Bronchial smooth muscle cell (primary cell): Measurements from ENCODE around the gene AAMP. TPM values are rescaled to one million over a fixed set of nuclear protein-coding genes. Genes with fewer than 3 reads are reported as not detected.

Experiments
- total RNA-seq: library from RNA; depleted of rRNA; stranded (reverse); fragments of >200 nt; gene quantifications from 2 replicates; pipeline ENCODE4 v1.2.1, GENCODE V29; 2014

AAMP gene
- 151 and 152 TPM in 2 replicates for total RNA-seq

DNA sequence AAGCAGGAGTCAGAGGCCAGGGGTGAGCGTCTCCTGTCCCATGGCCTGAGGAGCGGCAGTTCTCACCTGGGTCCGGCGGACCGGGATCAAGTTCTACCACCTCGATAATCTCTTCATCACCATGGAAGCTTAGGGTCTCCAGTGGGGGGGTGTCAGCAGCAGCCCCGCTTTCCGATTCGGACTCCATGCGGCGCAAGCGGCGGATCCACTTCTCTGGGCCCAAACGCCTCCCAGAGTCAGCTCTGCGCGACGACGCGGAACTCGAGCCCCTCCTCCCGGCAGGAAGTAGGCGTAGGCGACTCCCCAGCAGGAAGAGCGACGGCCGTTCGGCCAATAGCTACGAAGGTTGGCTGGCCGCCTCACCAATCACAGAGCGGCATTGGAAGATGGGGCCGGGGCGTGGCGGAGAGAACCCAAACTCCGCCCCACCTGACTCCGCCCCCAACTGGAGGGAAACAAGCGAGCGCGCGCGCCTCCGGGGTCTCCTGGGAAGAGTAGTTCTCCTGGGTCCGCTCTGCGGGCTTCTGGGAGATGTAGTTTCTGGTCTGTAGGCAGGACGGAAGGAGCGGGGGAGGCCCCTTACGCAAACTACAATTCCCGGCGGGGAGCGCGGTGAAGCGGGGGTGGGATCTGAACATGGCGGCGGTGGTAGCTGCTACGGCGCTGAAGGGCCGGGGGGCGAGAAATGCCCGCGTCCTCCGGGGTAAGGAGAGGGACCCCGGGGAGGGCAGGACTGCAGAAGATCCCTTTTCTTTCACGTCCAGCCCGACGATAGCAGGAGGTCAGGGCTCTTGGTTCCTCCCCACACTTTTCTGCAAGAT is at the start of gene AAMP, which contains the start of gene PNKD:
Gene AAMP (minus strand): TSS at position 238 of the 821 bp plus-strand sequence. CDS start 51 bp downstream, at position 187.
Gene PNKD (plus strand): TSS at position 620 of the 821 bp plus-strand sequence. CDS start 17 bp downstream, at position 637.

GRCh38 chr2:218292048-218293014 is 22.4 kb upstream of the AAMP start, which contains the start of gene TMBIM1:
TSS of gene TMBIM1 (minus strand) at chr2:218292503. CDS start at chr2:218282141, 10,362 bp downstream.

GRCh38 chr2:218260742-218261422 is 9.1 kb downstream of the AAMP start, which contains the start of gene GPBAR1:
TSS of gene GPBAR1 (plus strand) at chr2:218261015. CDS start at chr2:218262725, 1,710 bp downstream.

GRCh38 chr2:218216674-218217359 is 53.1 kb downstream of the AAMP start, which contains the start of gene ARPC2:
TSS of gene ARPC2 (plus strand) at chr2:218217189. CDS start at chr2:218217471, 282 bp downstream.

Other genes with a start within 250 kb of the AAMP start
- not detected in 2 replicates for gene RUFY4, start 200.9 kb downstream of the AAMP start, total RNA-seq
- gene CXCR2, start 144.1 kb downstream of the AAMP start, total RNA-seq, result not detected in 2 replicates
- gene CXCR1, start 103.2 kb downstream of the AAMP start, total RNA-seq, result not detected in 2 replicates
- 164 and 232 TPM in 2 replicates for gene ARPC2, start 52.9 kb downstream of the AAMP start, total RNA-seq
- not detected in 2 replicates for gene GPBAR1, start 9.1 kb downstream of the AAMP start, total RNA-seq
- gene PNKD, start 382 bp upstream of the AAMP start, total RNA-seq, result 18.3 and 29.5 TPM in 2 replicates
- gene TMBIM1, start 22.4 kb upstream of the AAMP start, total RNA-seq, result 179 and 202 TPM in 2 replicates
- gene CATIP, start 86.7 kb upstream of the AAMP start, total RNA-seq, result under 0.01 and 0.16 TPM in 2 replicates
- gene SLC11A1, start 112.1 kb upstream of the AAMP start, total RNA-seq, result 0.16 and 0.26 TPM in 2 replicates
- gene CTDSP1, start 129.7 kb upstream of the AAMP start, total RNA-seq, result 45.2 and 51.8 TPM in 2 replicates
- gene VIL1, start 149.0 kb upstream of the AAMP start, total RNA-seq, result not detected in 2 replicates